Measurements from ENCODE around the gene TXNDC17.
A peak's percentile ranks its signal among the peaks of the same experiment; 100 is the strongest.

Gene TXNDC17

GRCh38 chr17:6636105-6636504 is 4.8 kb upstream of the TXNDC17 start:
- H3K4me3 ChIP-seq (ENCODE audit: low read depth, low read length): no peak overlapping the region
- no peak for TF ChIP-seq CTCF (IDR thresholded peaks at IDR 0.05; ENCODE audit: borderline replicate concordance, insufficient read depth, low read depth, low read length)

- H3K4me3 ChIP-seq (ENCODE audit: low read depth, low read length): no peak overlapping the region
- TF ChIP-seq CTCF (IDR thresholded peaks at IDR 0.05; ENCODE audit: borderline replicate concordance, insufficient read depth, low read depth, low read length): no peak
Observed at GRCh38 chr17:6636616-6637457, 4.0 kb upstream of the TXNDC17 start.

- no peak overlapping the region for H3K4me3 ChIP-seq (ENCODE audit: low read depth, low read length)
- TF ChIP-seq CTCF (IDR thresholded peaks at IDR 0.05; ENCODE audit: borderline replicate concordance, insufficient read depth, low read depth, low read length): no peak
Observed at GRCh38 chr17:6637458-6637840, 3.4 kb upstream of the TXNDC17 start.

- H3K4me3 ChIP-seq (ENCODE audit: low read depth, low read length): no peak overlapping the region
- no peak for TF ChIP-seq CTCF (IDR thresholded peaks at IDR 0.05; ENCODE audit: borderline replicate concordance, insufficient read depth, low read depth, low read length)
Observed at GRCh38 chr17:6638046-6638908, 2.6 kb upstream of the TXNDC17 start.

GRCh38 chr17:6639014-6639585 is 1.8 kb upstream of the TXNDC17 start:
- peak overlapping the region; percentile 69 for H3K4me3 ChIP-seq (ENCODE audit: low read depth, low read length)
- TF ChIP-seq CTCF (IDR thresholded peaks at IDR 0.05; ENCODE audit: borderline replicate concordance, insufficient read depth, low read depth, low read length): no peak

- TF ChIP-seq CTCF (IDR thresholded peaks at IDR 0.05; ENCODE audit: borderline replicate concordance, insufficient read depth, low read depth, low read length): no peak
- H3K4me3 ChIP-seq (ENCODE audit: low read depth, low read length): peak overlapping the region; percentile 69
Observed at GRCh38 chr17:6639586-6640535, 999 bp upstream of the TXNDC17 start.
